H9 (cell line): ENCODE data around the gene CXCL8. TPM values are rescaled to one million over a fixed set of nuclear protein-coding genes. Genes with fewer than 3 reads are reported as not detected.

Experiments used
- DNase-seq: peaks from one replicate; pipeline ENCODE4 v3.0.0-alpha.2; 2017
- H2AFZ ChIP-seq: one replicate; pipeline ENCODE4 v1.6.1; 2013; ENCODE audit warnings: mild to moderate bottlenecking, low read length, control low read depth, moderate library complexity
- H2AK5ac ChIP-seq: 2 replicates; pipeline ENCODE4 v1.6.1; 2013; ENCODE audit warnings: low read length, control low read depth, mixed read lengths; ENCODE audit not compliant: insufficient read length
- H2BK120ac ChIP-seq: one replicate; pipeline ENCODE4 v1.6.1; 2013; ENCODE audit warnings: low read depth, mild to moderate bottlenecking, low read length, control low read depth, inconsistent platforms; ENCODE audit not compliant: poor library complexity, severe bottlenecking
- H2BK12ac ChIP-seq: 2 replicates; pipeline ENCODE4 v1.6.1; 2013; ENCODE audit warnings: low read length, control low read depth, mixed read lengths, low read depth; ENCODE audit not compliant: insufficient read length
- H2BK15ac ChIP-seq: 2 replicates; pipeline ENCODE4 v1.6.1; 2013; ENCODE audit warnings: low read depth, low read length, control low read depth
- H2BK20ac ChIP-seq: one replicate; pipeline ENCODE4 v1.6.1; 2013; ENCODE audit warnings: low read depth, mild to moderate bottlenecking, low read length, control low read depth, inconsistent platforms; ENCODE audit not compliant: poor library complexity, severe bottlenecking
- H2BK5ac ChIP-seq: 2 replicates; pipeline ENCODE4 v1.6.1; 2013; ENCODE audit warnings: low read length, control low read depth, mixed read lengths; ENCODE audit not compliant: insufficient read length
- H3K14ac ChIP-seq: 2 replicates; pipeline ENCODE4 v1.6.1; 2013; ENCODE audit warnings: low read length, control low read depth; ENCODE audit not compliant: insufficient read depth
- H3K18ac ChIP-seq: 2 replicates; pipeline ENCODE4 v1.6.1; 2013; ENCODE audit warnings: low read depth, mild to moderate bottlenecking, mixed read lengths, low read length, control low read depth; ENCODE audit not compliant: insufficient read length
- H3K23ac ChIP-seq: 2 replicates; pipeline ENCODE4 v1.6.1; 2013; ENCODE audit warnings: low read length, control low read depth, mixed read lengths, low read depth; ENCODE audit not compliant: insufficient read length
- H3K23me2 ChIP-seq: 2 replicates; pipeline ENCODE4 v1.6.1; 2013; ENCODE audit warnings: low read depth, mild to moderate bottlenecking, mixed read lengths, low read length, control low read depth; ENCODE audit not compliant: insufficient read length, poor library complexity, severe bottlenecking
- H3K27ac ChIP-seq: 2 replicates; pipeline ENCODE4 v1.5.1; 2013; ENCODE audit warnings: low read length, control low read depth, mixed read lengths, low read depth; ENCODE audit not compliant: insufficient read length
- H3K27me3 ChIP-seq: 2 replicates; pipeline ENCODE4 v1.6.1; 2013; ENCODE audit warnings: low read length, control low read depth, inconsistent platforms; ENCODE audit not compliant: insufficient read depth
- H3K4ac ChIP-seq: 2 replicates; pipeline ENCODE4 v1.6.1; 2013; ENCODE audit warnings: low read depth, mild to moderate bottlenecking, control low read depth, inconsistent platforms, low read length, moderate library complexity
- H3K4me1 ChIP-seq: 2 replicates; pipeline ENCODE4 v1.6.1; 2013; ENCODE audit warnings: low read length, control low read depth, inconsistent platforms; ENCODE audit not compliant: insufficient read depth
- H3K4me2 ChIP-seq: 2 replicates; pipeline ENCODE4 v1.6.1; 2013; ENCODE audit warnings: low read length, control low read depth, mixed read lengths; ENCODE audit not compliant: insufficient read length, insufficient read depth
- H3K56ac ChIP-seq: 2 replicates; pipeline ENCODE4 v1.6.1; 2013; ENCODE audit warnings: low read depth, mild to moderate bottlenecking, mixed read lengths, low read length, control low read depth; ENCODE audit not compliant: insufficient read length
- H3K79me1 ChIP-seq: 2 replicates; pipeline ENCODE4 v1.6.1; 2013; ENCODE audit warnings: low read depth, mild to moderate bottlenecking, moderate library complexity, low read length, control low read depth, inconsistent platforms; ENCODE audit not compliant: insufficient read depth, poor library complexity, severe bottlenecking
- H3K79me2 ChIP-seq: 2 replicates; pipeline ENCODE4 v1.6.1; 2013; ENCODE audit warnings: low read length, control low read depth, inconsistent platforms; ENCODE audit not compliant: insufficient read depth
- H3K9ac ChIP-seq: 2 replicates; pipeline ENCODE4 v1.6.1; 2013; ENCODE audit warnings: low read length, control low read depth, mixed read lengths; ENCODE audit not compliant: insufficient read length; ENCODE audit errors: extremely low read depth
- H3K9me3 ChIP-seq: one replicate; pipeline ENCODE4 v1.6.1; 2013; ENCODE audit warnings: low read depth, low read length, inconsistent platforms; ENCODE audit not compliant: control insufficient read depth
- H3T11ph ChIP-seq: one replicate; pipeline ENCODE4 v1.6.1; 2013; ENCODE audit warnings: mild to moderate bottlenecking, low read length, control low read depth, inconsistent platforms
- H4K20me1 ChIP-seq: one replicate; pipeline ENCODE4 v1.6.1; 2013; ENCODE audit not compliant: control insufficient read depth, insufficient read length, insufficient read depth
- H4K5ac ChIP-seq: 2 replicates; pipeline ENCODE4 v1.6.1; 2013; ENCODE audit warnings: low read depth, mild to moderate bottlenecking, mixed read lengths, low read length, control low read depth; ENCODE audit not compliant: insufficient read length
- H4K8ac ChIP-seq: replicated peaks from 2 replicates; pipeline ENCODE4 v1.6.1; 2013; ENCODE audit warnings: low read length, control low read depth, mixed read lengths, low read depth; ENCODE audit not compliant: insufficient read length
- H4K91ac ChIP-seq: 2 replicates; pipeline ENCODE4 v1.6.1; 2013; ENCODE audit warnings: low read depth, mild to moderate bottlenecking, moderate library complexity, mixed read lengths, low read length, control low read depth; ENCODE audit not compliant: insufficient read length
- H3K27ac Mint-ChIP-seq, 3 experiments: 2 replicates in 2 of 3; 3 replicates in 1 of 3; pipeline ENCODE4 v1.8.0; 2020 to 2021; ENCODE audit warnings: mixed read lengths in 3 of 3, mild to moderate bottlenecking in 1 of 3, moderate library complexity in 1 of 3
- H3K27me3 Mint-ChIP-seq: 2 replicates; pipeline ENCODE4 v1.8.0; 2021; ENCODE audit warnings: low read depth, mild to moderate bottlenecking, moderate library complexity, mixed read lengths
- H3K36me3 Mint-ChIP-seq, 3 experiments: 2 replicates in 2 of 3; 3 replicates in 1 of 3; pipeline ENCODE4 v1.8.0; 2020 to 2021; ENCODE audit warnings: low read depth in 3 of 3, mixed read lengths in 3 of 3; ENCODE audit not compliant: insufficient read depth in 1 of 3
- H3K4me1 Mint-ChIP-seq, 2 experiments: 2 replicates each; pipeline ENCODE4 v1.8.0; 2020; ENCODE audit warnings: mixed read lengths in 2 of 2
- H3K4me3 Mint-ChIP-seq, 2 experiments: 2 replicates in 1 of 2; 3 replicates in 1 of 2; pipeline ENCODE4 v1.8.0; 2020 to 2021; ENCODE audit warnings: mild to moderate bottlenecking in 2 of 2, mixed read lengths in 2 of 2, moderate library complexity in 1 of 2
- H3K9me3 Mint-ChIP-seq, 2 experiments: 2 replicates in 1 of 2; 3 replicates in 1 of 2; pipeline ENCODE4 v1.8.0; 2020; ENCODE audit warnings: mild to moderate bottlenecking in 2 of 2, mixed read lengths in 2 of 2, moderate library complexity in 1 of 2
- CTCF ChIP-seq: fragments of 200-600 bp; sonication (generic); conservative IDR thresholded peaks from 3 replicates; pipeline ENCODE4 v1.8.0; 2021; ENCODE audit warnings: antibody characterized with exemption, mild to moderate bottlenecking
- WGBS: extraction: QIAGEN DNeasy Blood & Tissue Kit; methylation state at CpG from one replicate; pipeline ENCODE4 v1.1.7; 2013; ENCODE audit warnings: missing lambda C conversion rate, low lambda C conversion rate, mixed read lengths; ENCODE audit not compliant: insufficient read length; ENCODE audit errors: extremely low coverage; 5-methylcytosine and 5-hydroxymethylcytosine counted together
- total RNA-seq: library from RNA; stranded (reverse); gene quantifications from 2 replicates; pipeline ENCODE4 v1.2.1, GENCODE V29; 2021

Gene CXCL8
- total RNA-seq, 1 experiment from 2014 or later = not detected

- Mint-ChIP-seq H3K4me1 (peaks cover 2% of the 10 kb centered on the region in 2 experiments; a peak in 1 of 4 replicates), H3K27me3 (no peaks in the 10 kb centered on the region), H3K27ac (no peak overlapping the region), H3K36me3 (no peaks in the 10 kb centered on the region; a peak in 1 of 7 replicates), H3K9me3 (no peaks in the 10 kb centered on the region), H3K4me3 (no peak overlapping the region)
- Histone ChIP-seq H3K27ac (no peak overlapping the region), H3K9ac (no peak overlapping the region), H2BK20ac (no peak overlapping the region), H3K9me3 (no peaks in the 10 kb centered on the region), H2BK12ac (no peak overlapping the region), H3K23me2 (no peaks in the 10 kb centered on the region), H4K8ac (no peak overlapping the region), H2AK5ac (no peak overlapping the region), H4K20me1 (no peaks in the 10 kb centered on the region), H3K27me3 (no peaks in the 10 kb centered on the region), H2BK5ac (no peak overlapping the region), H3K14ac (no peak overlapping the region), H2BK15ac (no peak overlapping the region), H2AFZ (no peak overlapping the region), H3K4me2 (no peak overlapping the region), H3K79me2 (no peaks in the 10 kb centered on the region), H3K79me1 (no peaks in the 10 kb centered on the region), H3K4me1 (peaks cover 2% of the 10 kb centered on the region; the same call in 1 of the 2 replicates), H3T11ph (no peak overlapping the region), H4K91ac (no peak overlapping the region), H3K56ac (no peak overlapping the region), H3K4ac (no peak overlapping the region), H4K5ac (no peak overlapping the region), H3K18ac (no peak overlapping the region), H2BK120ac (no peak overlapping the region), H3K23ac (no peak overlapping the region)
- no peak for DNase-seq
- WGBS = no CpG with 5 or more reads among the region's 1 CpG
- TF ChIP-seq CTCF = no peak
Observed at GRCh38 chr4:73732759-73733431, 7.5 kb upstream of the CXCL8 start.
